ENCODE measurements around the gene RAB6A. TPM values are rescaled to one million over a fixed set of nuclear protein-coding genes. Genes with fewer than 3 reads are reported as not detected.

The RAB6A gene
- total and polyA plus RNA-seq, 10 of the 15 experiments (the other 5 are each of a cell fraction or from before 2014, with no cell fraction given): 9.8 to 107 (median 34.1) TPM

DNA sequence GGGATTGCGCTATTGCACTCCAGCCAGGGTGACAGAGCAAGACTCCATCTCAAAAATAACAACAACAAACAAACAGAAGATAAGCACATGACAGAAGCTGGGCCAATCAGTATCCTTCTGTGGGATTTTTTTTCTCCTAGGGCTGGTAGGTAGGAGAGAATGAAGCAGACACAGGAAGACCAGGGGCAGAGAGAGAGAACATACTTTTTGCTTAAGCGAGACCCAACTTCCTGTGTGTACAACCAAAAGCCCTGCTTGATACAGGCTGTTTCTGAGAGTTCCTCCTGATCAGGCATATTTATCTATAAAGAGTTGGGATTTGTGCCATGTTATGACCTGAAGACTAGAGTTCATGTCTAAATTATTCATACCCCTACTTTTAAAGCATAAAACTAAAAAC, 126.9 kb downstream of the RAB6A start (continued):
- TF ChIP-seq FOXM1 (IDR thresholded peaks at IDR 0.05; ENCODE audit: low read depth, low read length): no peak

DNA sequence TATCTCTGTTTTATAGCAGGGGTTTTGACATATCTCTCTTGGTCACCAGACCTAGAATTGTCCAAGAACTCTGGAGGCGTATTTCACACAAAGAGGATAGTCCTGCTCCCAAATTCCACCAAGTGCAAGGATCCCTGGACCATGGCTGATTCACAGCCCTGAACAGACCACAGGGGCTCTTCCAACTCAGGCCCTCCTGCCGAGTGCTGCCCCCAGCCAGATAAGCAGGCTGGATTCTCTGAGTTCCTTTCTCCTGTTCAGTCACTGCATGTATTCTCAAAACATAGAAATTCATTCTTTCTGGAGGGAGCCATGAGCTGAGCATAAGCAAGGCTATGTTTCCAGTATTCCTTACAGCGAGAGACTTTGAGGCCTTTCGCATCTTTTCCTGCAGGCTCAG, 127.9 kb downstream of the RAB6A start:
- in situ Hi-C loops (cut with MboI): no loop called here
- H3K4me3 ChIP-seq: no peak overlapping the region

DNA sequence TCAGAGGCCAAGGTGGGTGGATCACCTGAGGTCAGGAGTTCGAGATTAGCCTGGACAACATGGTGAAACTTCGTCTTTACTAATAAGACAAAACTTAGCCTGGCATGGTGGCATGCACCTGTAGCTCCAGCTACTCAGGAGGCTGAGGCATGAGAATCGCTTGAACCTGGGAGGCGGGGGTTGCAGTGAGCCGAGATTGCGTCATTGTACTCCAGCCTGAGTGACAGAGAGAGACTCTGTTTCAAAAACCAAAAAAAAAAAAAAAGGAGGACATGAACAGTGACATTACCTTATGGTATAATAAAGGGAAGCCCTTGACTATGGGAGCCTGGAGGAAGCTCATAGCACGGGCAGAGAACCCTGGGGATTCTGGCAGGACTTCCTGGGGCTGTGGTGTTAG, 131.0 kb downstream of the RAB6A start:
- Histone ChIP-seq H4K20me1 (ENCODE audit: control insufficient read depth, insufficient read depth) (no peaks in the 10 kb centered on the region), H3K27ac (ENCODE audit: control insufficient read depth, insufficient read depth) (no peak overlapping the region), H3K4me1 (ENCODE audit: control insufficient read depth, insufficient read depth, low read length) (no peaks in the 10 kb centered on the region), H3K4me3 (no peak overlapping the region), H3K9ac (ENCODE audit: control insufficient read depth, insufficient read depth, low read length) (no peak overlapping the region), H3K36me3 (ENCODE audit: control insufficient read depth in 2 of 2, insufficient read depth in 2 of 2, low read length in 1 of 2) (no peaks in the 10 kb centered on the region), H3K9me3 (replicated peaks; ENCODE audit: control insufficient read depth, insufficient read depth, low read length) (no peaks in the 10 kb centered on the region; the same call in 2 of the 3 replicates), H2AFZ (ENCODE audit: control insufficient read depth, low read depth, low read length) (no peak overlapping the region), H3K27me3 (replicated peaks in 1 of 2; ENCODE audit: control insufficient read depth in 2 of 2, insufficient read depth in 2 of 2, low read length in 1 of 2) (no peaks in the 10 kb centered on the region), H3K79me2 (ENCODE audit: control insufficient read depth, insufficient read depth, low read length) (no peaks in the 10 kb centered on the region), H3K4me2 (ENCODE audit: control insufficient read depth, insufficient read depth) (no peak overlapping the region)
- ChIA-PET POLR2A (interaction anchor here (0.6 kb wide), 1 partner anchor 353 kb away, joined by 3 read pairs; no protein-coding TSS in a partner anchor), SMC1A (ENCODE audit: uncharacterized antibody, unreplicated experiment) (interaction anchor here (0.9 to 1.8 kb wide), 2 partner anchors 31 to 39 kb away, joined by 4 to 10 read pairs; no protein-coding TSS in a partner anchor), RAD21 (ENCODE audit: unreplicated experiment) (interaction anchor here (0.7 kb wide), 1 partner anchor 275 kb away, joined by 4 read pairs; no protein-coding TSS in a partner anchor), CTCF (interaction anchor here (1.6 to 4.3 kb wide), 2 partner anchors 31 to 279 kb away, joined by 4 to 25 read pairs; no protein-coding TSS in a partner anchor)
- ATAC-seq: no peak
- intact Hi-C loops (cut with micrococcal nuclease; ENCODE audit: unreplicated experiment) (loop anchor here (5.0 kb wide), 1 partner anchor 302 kb away; no protein-coding TSS in a partner anchor), in situ Hi-C loops (cut with MboI) (no loop called here)
- 38% methylated on average over 7 of the region's 7 CpGs for WGBS (ENCODE audit: insufficient coverage, insufficient replicate concordance, low lambda C conversion rate, missing lambda C conversion rate)
- no peak for DNase-seq (ENCODE audit: low read depth, low spot score)
- BruUV-seq (replicated peaks): no TSS peak
- no peak for FAIRE-seq
- TF ChIP-seq EED (IDR thresholded peaks at IDR 0.05; ENCODE audit: low read depth) (no peak), YBX1 (IDR thresholded peaks at IDR 0.05) (no peak)
- TF ChIP-seq, protein P1, sequence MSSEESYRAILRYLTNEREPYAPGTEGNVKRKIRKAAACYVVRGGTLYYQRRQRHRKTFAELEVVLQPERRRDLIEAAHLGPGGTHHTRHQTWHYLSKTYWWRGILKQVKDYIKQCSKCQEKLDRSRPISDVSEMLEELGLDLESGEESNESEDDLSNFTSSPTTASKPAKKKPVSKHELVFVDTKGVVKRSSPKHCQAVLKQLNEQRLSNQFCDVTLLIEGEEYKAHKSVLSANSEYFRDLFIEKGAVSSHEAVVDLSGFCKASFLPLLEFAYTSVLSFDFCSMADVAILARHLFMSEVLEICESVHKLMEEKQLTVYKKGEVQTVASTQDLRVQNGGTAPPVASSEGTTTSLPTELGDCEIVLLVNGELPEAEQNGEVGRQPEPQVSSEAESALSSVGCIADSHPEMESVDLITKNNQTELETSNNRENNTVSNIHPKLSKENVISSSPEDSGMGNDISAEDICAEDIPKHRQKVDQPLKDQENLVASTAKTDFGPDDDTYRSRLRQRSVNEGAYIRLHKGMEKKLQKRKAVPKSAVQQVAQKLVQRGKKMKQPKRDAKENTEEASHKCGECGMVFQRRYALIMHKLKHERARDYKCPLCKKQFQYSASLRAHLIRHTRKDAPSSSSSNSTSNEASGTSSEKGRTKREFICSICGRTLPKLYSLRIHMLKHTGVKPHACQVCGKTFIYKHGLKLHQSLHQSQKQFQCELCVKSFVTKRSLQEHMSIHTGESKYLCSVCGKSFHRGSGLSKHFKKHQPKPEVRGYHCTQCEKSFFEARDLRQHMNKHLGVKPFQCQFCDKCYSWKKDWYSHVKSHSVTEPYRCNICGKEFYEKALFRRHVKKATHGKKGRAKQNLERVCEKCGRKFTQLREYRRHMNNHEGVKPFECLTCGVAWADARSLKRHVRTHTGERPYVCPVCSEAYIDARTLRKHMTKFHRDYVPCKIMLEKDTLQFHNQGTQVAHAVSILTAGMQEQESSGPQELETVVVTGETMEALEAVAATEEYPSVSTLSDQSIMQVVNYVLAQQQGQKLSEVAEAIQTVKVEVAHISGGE (CRISPR knock-in tag; IDR thresholded peaks at IDR 0.05): no peak
- TF ChIP-seq, protein P2, sequence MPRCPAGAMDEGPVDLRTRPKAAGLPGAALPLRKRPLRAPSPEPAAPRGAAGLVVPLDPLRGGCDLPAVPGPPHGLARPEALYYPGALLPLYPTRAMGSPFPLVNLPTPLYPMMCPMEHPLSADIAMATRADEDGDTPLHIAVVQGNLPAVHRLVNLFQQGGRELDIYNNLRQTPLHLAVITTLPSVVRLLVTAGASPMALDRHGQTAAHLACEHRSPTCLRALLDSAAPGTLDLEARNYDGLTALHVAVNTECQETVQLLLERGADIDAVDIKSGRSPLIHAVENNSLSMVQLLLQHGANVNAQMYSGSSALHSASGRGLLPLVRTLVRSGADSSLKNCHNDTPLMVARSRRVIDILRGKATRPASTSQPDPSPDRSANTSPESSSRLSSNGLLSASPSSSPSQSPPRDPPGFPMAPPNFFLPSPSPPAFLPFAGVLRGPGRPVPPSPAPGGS (IDR thresholded peaks at IDR 0.05; ENCODE audit: borderline replicate concordance, insufficient read depth, low read depth, low read length, poor library complexity, severe bottlenecking): no peak
- TF ChIP-seq, protein P3, sequence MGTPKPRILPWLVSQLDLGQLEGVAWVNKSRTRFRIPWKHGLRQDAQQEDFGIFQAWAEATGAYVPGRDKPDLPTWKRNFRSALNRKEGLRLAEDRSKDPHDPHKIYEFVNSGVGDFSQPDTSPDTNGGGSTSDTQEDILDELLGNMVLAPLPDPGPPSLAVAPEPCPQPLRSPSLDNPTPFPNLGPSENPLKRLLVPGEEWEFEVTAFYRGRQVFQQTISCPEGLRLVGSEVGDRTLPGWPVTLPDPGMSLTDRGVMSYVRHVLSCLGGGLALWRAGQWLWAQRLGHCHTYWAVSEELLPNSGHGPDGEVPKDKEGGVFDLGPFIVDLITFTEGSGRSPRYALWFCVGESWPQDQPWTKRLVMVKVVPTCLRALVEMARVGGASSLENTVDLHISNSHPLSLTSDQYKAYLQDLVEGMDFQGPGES (IDR thresholded peaks at IDR 0.05): no peak

More for the DNA sequence above, 127.9 kb downstream of the RAB6A start:
- Histone ChIP-seq H2AFZ (ENCODE audit: control insufficient read depth, low read depth, low read length) (no peak overlapping the region), H3K4me1 (ENCODE audit: control insufficient read depth, insufficient read depth, low read length) (no peaks in the 10 kb centered on the region), H3K9ac (ENCODE audit: control insufficient read depth, insufficient read depth, low read length) (no peak overlapping the region), H3K4me2 (ENCODE audit: control insufficient read depth, insufficient read depth) (no peak overlapping the region), H3K36me3 (ENCODE audit: control insufficient read depth in 2 of 2, insufficient read depth in 2 of 2, low read length in 1 of 2) (no peaks in the 10 kb centered on the region), H3K27ac (ENCODE audit: control insufficient read depth, insufficient read depth) (no peak overlapping the region), H3K9me3 (replicated peaks; ENCODE audit: control insufficient read depth, insufficient read depth, low read length) (no peaks in the 10 kb centered on the region; the same call in 2 of the 3 replicates), H3K27me3 (replicated peaks in 1 of 2; ENCODE audit: control insufficient read depth in 2 of 2, insufficient read depth in 2 of 2, low read length in 1 of 2) (no peaks in the 10 kb centered on the region), H4K20me1 (ENCODE audit: control insufficient read depth, insufficient read depth) (no peaks in the 10 kb centered on the region), H3K79me2 (ENCODE audit: control insufficient read depth, insufficient read depth, low read length) (no peaks in the 10 kb centered on the region)
- RAD21 ChIA-PET (ENCODE audit: unreplicated experiment): interaction anchor here (1.0 kb wide), 1 partner anchor 298 kb away, joined by 3 read pairs; no protein-coding TSS in a partner anchor
- FAIRE-seq (no peak), DNase-seq (ENCODE audit: low read depth, low spot score) (no peak), ATAC-seq (no peak)
- SMC1A ChIA-PET (ENCODE audit: uncharacterized antibody, unreplicated experiment): interaction anchor here (0.7 kb wide), 1 partner anchor 29 kb away, joined by 3 read pairs; no protein-coding TSS in a partner anchor
- no TSS peak for BruUV-seq (replicated peaks)
- TF ChIP-seq TAF1 (IDR thresholded peaks at IDR 0.05; ENCODE audit: borderline replicate concordance, low read depth, low read length): no peak
- TF ChIP-seq NFYB (IDR thresholded peaks at IDR 0.05; ENCODE audit: insufficient read depth, low read depth, low read length): no peak
- TF ChIP-seq IKZF1 (conservative IDR thresholded peaks at IDR 0.05): no peak
- no peak for TF ChIP-seq HDAC6 (IDR thresholded peaks at IDR 0.05; ENCODE audit: unreplicated experiment)
- no peak for TF ChIP-seq IKZF2 (IDR thresholded peaks at IDR 0.05)
- TF ChIP-seq CHD2 (IDR thresholded peaks at IDR 0.05; ENCODE audit: borderline replicate concordance, low read depth, low read length): no peak
- no peak for TF ChIP-seq ASH2L (IDR thresholded peaks at IDR 0.05; ENCODE audit: borderline replicate concordance, low read depth)
- no peak for TF ChIP-seq RAD51 (IDR thresholded peaks at IDR 0.05)
- POLR2A ChIA-PET: no interaction called here
- 84% methylated on average over 4 of the region's 4 CpGs for WGBS (ENCODE audit: insufficient coverage, insufficient replicate concordance, low lambda C conversion rate, missing lambda C conversion rate)
- CTCF ChIA-PET: interaction anchor here (0.8 kb wide), 1 partner anchor 154 kb away, joined by 3 read pairs; no protein-coding TSS in a partner anchor
- intact Hi-C loops (cut with micrococcal nuclease; ENCODE audit: unreplicated experiment): no loop called here

Measured in GM12878 (cell line).